ENCODE measurements around the gene PLCL2.

GRCh38 chr3:17129556-17129955 is 244.8 kb downstream of the PLCL2 start:
- TF ChIP-seq, protein P1, sequence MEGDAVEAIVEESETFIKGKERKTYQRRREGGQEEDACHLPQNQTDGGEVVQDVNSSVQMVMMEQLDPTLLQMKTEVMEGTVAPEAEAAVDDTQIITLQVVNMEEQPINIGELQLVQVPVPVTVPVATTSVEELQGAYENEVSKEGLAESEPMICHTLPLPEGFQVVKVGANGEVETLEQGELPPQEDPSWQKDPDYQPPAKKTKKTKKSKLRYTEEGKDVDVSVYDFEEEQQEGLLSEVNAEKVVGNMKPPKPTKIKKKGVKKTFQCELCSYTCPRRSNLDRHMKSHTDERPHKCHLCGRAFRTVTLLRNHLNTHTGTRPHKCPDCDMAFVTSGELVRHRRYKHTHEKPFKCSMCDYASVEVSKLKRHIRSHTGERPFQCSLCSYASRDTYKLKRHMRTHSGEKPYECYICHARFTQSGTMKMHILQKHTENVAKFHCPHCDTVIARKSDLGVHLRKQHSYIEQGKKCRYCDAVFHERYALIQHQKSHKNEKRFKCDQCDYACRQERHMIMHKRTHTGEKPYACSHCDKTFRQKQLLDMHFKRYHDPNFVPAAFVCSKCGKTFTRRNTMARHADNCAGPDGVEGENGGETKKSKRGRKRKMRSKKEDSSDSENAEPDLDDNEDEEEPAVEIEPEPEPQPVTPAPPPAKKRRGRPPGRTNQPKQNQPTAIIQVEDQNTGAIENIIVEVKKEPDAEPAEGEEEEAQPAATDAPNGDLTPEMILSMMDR (IDR thresholded peaks at IDR 0.05 in 2 of 3, conservative IDR thresholded peaks at IDR 0.05 in 1 of 3; ENCODE audit: control insufficient read depth in 2 of 3, extremely low read depth in 1 of 3, insufficient read depth in 1 of 3, low read depth in 3 of 3, low read length in 3 of 3), result no peak
- TF ChIP-seq YBX1 (IDR thresholded peaks at IDR 0.05) (no peak), EP300 (IDR thresholded peaks at IDR 0.05; ENCODE audit: borderline replicate concordance in 1 of 2, control insufficient read depth in 1 of 2, low read depth in 2 of 2, low read length in 2 of 2) (no peak)

Data from GM12878 (cell line).